A673 (cell line): Measurements from ENCODE around the gene APBA1.

ENCODE experiments used
- CTCF ChIP-seq: fragments of 300-800, 200-600 bp; sonication (generic); conservative IDR thresholded peaks from 2 replicates; pipeline ENCODE4 v1.5.1; 2017; ENCODE audit warnings: low read depth, mild to moderate bottlenecking, antibody characterized with exemption, low read length, moderate library complexity, mixed read lengths
- EZH2 ChIP-seq: fragments of 200-600 bp; sonication (generic); IDR thresholded peaks from 2 replicates; pipeline ENCODE4 v1.6.1; 2017; ENCODE audit warnings: borderline replicate concordance, low read depth, mild to moderate bottlenecking, mixed read lengths, antibody characterized with exemption, low read length; ENCODE audit not compliant: poor library complexity, severe bottlenecking

GRCh38 chr9:69393425-69393824, 278.7 kb downstream of the APBA1 start:
- TF ChIP-seq CTCF (no peak), EZH2 (no peak)
